HUDEP-2 (cell line): ENCODE results near the gene ANO3.
"Not testable (repeated sequence)": the region's sequence is repeated elsewhere in the genome, so short reads cannot be mapped to it uniquely, and the experiment has no call there.

Source experiments
- DNase-seq, 76 experiments: peaks; one replicate each; lab custom pipeline; 2025; ENCODE audit not compliant: unreplicated experiment in 76 of 76; lab: John Stamatoyannopoulos, UW

The ANO3 gene

DNA sequence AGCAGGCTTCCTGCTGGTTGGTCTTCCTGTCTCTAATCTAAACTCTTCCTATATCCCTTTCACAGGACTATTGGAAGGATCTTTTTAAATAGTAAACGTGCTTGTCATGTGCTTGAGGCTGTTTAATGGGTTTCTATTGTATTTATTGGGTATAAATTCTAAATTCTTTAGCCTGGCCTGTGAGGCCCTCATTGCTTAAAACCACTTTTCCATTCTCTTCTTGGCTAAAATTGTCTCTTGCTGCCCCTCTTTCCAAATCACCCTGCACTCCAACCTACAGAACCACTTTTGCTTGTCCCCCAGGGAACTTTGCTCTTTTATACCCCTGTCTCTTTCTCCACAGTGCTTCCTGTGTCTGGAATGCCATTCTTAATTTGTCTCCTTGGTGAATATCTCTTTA is 286.5 kb downstream of the ANO3 start:
- DNase-seq = no peak

DNA sequence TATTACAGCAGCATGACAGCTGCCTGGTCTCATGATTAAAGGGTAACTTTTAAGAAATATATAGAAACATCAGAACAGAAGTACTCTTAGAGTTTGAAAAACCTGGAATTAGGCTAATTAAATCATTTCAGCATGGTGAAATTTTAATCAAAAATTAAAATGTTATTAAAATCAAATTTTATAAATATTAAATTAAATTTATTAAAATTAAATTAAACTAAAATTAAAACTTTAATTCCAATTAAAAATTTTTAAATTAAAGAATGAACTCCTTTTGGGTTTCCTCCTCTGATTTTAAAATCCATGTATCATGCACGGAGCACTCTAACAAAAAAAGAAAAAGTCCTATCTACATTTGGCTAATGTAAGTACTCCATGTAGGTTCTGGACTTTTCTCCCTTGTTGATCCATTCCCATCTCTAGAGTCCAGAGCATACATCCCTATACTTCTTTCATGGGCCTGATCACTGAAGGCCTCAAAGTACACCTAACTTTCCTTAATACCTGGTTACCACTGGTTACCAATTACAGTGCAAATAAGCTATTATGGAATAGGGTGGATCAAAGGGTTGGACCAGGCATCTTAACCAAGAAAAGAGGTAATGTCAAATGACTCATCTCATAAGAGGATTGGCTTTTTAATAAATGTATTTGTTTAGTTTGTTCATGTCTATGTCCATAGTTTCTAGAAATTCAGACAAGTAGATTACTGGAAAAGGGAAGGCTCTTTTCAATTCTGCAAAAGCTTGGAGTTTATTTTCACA is 288.5 kb downstream of the ANO3 start:
- DNase-seq = no peak

DNA sequence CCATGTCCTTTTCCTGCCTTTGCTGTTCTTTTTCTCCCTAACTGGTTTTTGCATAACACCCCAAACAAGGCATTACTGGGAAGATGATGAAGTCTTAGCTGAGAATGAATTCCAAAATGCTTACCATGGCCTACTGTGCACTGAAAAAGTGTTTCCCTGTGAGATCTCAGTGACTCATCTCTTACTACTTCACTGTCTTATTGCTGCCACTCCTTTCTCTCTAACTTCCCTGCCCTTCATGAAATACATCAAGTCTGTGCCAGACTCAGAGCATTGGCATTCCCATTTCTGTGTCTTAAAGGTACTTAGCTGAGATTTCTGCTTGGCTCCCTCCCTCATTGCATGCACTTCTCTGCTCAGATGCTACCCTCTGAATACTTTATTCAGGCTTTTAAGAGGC is 289.2 kb downstream of the ANO3 start:
- no peak for DNase-seq

DNA sequence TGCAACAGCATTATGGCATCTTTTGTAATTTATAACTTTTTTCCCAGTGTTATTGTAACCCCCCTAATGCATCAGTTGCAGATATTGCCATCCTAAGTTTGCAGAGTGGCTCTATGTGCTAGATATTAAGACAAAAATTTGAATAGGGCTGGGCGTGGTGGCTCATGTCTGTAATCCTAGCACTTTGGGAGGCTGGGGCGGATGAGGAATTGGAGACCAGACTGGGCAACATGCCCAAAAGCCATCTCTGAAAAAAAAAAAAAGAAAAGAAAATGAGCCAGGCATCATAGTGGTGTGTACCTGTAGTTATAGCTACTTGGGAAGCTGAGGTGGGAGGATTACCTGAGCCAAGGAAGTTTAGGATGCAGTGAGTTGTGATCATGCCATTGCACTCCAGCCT is 290.3 kb downstream of the ANO3 start:
- DNase-seq = no peak

DNA sequence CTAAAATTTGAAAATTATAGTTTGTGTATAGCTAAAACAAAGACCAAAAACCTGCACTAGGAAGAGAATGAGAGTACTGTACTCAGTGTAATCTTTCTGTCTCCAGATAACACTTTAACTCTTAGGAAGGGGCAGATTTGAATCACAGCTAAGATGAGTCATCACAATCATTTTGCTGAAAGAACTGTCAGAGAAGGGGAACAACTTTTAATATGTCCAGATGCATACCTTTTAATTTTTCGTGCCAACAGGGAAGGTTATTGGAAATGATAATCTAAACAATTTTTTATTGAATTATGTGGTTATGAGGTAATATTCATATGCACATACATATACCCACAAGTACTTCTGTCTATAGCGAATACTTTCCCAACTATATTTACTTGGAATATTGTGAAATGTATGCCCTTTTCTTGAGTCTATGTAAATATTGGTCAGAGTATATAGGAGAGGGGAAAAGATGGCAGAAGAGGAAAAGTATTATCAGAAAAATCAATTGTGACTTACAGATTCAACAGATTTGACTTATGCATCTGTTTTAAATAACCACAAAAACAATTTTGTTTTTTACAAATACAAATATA is 291.2 kb downstream of the ANO3 start:
- no peak for DNase-seq

DNA sequence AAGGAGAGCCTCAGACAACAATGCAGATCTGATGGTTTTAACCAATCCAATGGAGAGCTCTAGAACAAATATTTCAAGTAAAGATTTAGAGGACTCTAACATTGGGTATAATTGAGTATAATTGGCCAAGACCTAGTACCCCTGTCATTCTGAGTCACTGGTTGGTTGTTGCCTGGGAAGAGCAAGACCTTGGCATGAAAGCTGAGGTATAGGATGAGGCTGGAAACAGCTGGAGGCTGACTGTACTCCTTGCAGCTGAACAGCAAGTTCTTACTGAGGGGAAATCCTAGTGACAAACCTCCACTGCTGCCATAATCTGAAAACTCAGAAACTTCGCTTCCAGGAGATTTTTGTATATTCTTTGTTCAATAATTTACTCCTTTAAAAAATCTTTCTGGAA is 294.4 kb downstream of the ANO3 start:
- DNase-seq = no peak

DNA sequence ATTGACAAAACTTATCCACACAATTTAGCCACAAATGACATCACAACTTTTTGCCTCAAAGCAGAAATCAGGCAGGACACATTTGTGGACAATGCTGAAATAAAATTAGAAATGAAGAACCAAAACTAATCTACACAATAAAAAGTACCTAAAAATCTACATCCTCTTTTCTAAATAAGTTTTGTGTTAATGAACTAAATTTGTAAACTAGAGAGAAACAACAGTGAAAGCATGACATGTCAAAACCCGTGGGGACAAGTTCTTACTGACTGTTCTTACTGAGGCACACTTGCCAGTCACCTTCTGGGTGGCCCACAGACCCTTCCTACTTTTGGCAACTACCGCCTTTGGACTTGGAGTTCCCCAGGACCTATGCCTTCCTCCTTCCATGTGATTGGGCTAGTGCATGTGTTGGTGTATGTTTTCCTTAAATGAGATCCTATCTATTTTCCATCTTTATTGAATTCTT is 300.8 kb downstream of the ANO3 start:
- DNase-seq = no peak

DNA sequence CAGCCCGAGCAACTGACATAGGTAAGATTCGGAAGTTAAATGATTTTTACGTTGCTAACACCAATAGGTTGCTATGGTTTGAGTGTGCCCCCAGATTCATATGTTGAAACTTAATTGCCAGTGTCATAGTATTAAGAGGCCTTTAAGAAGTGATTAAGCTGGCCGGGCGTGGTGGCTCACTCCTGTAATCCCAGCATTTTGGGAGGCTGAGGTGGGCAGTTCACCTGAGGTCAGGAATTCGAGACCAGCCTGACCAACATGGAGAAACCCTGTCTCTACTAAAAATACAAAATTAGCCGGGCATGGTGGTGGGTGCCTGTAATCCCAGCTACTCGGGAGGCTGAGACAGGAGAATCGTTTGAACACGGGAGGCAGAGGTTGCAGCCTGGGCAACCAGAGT is 311.4 kb downstream of the ANO3 start:
- not testable (repeated sequence) for DNase-seq

DNA sequence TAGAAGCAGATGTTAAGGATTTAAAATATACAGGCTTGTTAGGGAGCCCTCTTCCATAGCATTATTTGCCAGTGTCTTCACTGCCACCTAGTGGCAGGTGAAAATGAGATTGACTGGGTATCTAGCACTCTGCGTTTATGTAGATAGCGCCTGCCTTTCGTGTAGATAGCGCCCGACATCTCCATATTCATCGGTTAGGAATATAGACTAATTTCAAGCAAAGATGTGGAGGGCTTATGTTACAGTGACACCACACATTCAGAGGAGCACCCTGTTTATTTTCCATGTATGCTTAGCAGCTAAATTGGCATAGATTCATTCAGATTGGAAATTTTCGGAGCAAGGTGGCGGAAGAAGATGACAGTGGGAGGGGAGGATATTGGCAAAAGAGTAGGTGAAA is 318.0 kb downstream of the ANO3 start:
- peak in 35 of 76 experiments; percentile 0 to 59 (median 19) for DNase-seq

DNA sequence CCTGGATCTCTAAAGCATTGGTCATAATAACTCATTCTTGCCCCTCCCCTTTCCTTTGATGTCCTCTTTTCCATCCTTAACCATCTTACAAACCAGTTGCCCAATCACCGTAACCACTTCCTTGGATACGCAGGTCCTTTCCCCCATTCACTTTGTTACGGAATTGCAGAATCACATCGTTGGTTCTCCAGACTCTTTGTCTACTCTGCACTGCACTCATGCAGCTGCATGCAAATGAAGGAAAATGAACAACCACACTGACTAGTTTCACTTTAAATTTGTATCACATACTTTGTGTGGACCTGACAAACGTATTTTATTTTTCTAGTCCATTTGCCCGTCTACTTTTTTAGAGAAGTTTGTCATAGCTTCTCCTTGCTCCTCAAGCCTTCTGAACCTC is 320.0 kb downstream of the ANO3 start:
- no peak for DNase-seq

DNA sequence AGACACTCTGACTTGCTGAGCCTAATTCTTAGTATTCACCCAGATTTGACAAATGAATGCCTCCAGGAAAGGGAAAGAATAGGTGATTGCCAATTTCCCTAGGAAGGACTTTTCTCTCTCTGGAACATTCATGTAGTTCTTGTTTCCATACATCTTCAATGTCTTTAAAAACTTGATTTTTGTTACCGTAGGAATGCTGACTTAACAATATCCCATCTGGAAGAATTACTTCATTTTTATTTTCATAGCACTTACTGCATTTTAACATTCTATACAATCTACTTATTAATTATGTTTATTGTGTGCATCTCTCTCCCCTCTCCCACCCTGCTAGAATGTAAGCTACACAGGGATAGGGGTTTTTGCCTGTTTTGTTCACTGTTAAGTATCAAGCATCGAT is 323.4 kb downstream of the ANO3 start:
- DNase-seq = no peak

DNA sequence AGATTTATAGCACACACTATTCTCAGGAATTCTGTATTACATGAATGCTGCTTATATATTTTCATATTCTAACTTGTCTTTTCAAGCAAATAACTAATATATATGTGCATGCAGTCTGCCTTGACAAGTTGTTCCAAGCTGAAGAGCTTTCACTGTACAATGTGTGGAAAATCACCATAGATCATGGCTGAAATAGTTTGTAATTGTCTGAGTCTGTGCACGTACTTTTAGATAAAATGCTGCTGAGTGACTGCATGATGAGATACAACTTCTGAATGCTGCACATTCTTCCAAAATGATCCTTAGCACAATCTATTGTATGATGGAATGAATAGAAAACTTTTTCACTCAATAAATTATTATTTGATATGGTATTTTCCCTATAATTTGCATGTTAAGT is 331.0 kb downstream of the ANO3 start:
- DNase-seq = no peak

DNA sequence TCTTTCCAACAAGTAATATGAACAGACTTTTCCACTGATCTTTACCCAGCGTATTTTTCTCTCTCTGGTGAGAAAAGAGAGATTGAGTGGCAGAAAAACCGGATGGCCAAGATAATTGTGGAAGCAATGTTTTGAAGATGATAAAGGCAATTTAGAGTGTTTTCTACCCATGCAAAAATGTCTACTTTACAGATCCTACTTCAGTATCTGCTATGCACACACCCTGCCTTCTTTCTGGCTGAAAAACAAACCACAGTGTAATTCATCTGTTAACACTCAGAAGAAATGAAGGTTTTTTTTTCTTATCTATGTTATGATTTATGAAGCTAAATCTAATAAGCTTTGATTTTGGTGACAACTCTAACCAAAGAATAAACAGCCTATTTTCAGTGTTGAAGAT is 333.1 kb downstream of the ANO3 start:
- DNase-seq = no peak

DNA sequence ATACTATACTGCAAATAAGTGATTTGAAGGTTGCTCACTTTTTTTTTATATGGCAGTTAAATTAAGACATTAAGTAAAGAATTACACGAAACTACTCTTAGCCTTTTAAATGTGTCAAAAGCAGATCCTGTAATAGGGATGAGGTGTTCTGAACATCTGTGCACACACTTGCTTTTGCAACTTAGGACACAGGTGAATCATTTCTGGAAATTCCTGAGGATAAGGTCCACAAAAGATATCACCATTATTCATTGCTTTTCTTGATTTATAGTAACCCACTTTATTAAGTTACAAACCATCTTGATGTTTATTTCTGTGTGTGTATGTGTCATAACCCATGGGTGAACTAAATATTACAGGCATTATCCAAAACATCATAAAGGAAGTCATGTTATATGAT is 334.0 kb downstream of the ANO3 start:
- DNase-seq = no peak

DNA sequence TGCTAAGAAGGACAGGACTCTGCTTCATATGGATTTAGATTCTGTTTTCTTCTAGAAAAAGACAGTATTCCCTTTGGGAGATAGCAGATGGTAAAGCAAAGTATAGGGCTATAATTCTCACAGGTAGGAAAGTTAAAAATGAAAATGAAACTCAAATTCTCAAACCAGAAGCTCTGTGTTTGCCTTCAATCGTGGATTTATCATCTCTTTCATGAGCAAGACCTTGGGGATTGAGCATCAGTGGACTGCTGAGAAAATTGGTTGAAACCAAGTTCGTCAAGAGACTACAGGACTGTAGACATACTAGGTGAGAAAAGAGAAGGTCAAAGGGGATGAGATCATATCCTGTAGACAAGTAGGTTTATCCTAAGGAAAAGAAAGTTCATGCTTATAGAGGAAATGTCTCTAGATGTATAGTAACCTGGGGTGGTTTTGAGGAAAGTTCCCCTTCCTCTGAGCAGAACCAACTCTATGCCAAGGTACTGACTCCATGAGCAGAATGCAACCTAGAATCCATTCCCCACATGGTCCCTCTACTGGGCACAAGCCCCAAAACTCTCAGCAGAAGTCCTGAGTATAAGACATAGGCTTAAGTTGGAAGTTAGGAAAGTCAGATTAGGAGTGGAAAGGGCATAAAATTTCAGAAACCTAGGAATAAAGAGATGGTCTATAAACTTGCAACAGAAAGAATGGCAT is 343.5 kb downstream of the ANO3 start:
- no peak for DNase-seq

DNA sequence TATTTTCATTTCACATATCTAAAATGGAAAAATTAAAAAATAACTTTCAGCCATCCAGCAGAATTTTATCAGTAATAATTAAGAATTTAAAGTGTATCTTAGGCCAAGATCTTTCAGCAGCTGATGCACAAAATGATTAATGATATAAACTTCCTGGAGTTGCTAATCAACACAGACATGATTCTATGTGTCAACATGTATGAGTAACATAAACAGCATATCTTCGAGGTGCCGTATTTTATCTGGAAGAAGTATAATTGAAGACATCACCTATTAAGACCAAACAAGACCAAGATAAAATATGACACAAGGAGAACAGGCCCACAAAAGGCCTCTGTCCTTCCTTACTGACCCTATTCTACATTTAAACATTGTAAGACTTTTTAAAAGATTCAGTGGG is 344.7 kb downstream of the ANO3 start:
- no peak for DNase-seq

DNA sequence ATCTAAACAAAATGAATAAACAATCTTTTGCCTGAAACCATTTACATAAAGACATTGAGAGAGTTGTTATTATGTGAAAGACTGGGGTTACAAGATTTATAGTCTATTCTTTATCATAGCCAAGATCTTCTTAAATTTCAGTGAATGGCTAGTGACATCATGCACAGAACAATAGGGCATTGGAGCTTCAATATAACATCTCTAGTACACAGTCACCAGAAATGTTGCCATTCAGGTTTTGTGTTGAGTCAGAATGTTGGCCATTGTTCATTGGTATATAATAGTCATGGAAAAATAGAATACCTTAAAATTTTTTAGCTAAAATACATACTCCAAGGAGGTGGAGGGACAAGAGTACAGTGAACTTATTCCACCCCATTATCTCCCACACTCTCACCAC is 345.6 kb downstream of the ANO3 start:
- DNase-seq = no peak

DNA sequence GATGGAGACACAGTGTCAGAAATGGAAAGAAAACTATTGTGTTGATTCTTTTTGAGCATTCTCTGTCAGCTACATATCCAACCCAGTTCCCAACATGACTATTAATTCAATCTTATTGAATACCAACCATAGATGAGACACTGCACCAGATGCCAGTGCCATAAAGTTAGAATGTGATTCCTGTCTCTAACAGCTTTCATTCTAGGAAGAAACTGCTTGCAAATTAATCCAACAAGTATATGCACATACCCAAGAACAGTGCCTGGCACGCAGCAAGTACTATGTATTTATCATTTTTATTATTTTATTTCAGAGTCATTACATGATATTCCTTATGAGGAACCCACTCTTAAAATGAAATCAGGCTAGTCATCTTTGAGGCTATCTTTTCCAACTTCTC is 355.4 kb downstream of the ANO3 start:
- DNase-seq = no peak

DNA sequence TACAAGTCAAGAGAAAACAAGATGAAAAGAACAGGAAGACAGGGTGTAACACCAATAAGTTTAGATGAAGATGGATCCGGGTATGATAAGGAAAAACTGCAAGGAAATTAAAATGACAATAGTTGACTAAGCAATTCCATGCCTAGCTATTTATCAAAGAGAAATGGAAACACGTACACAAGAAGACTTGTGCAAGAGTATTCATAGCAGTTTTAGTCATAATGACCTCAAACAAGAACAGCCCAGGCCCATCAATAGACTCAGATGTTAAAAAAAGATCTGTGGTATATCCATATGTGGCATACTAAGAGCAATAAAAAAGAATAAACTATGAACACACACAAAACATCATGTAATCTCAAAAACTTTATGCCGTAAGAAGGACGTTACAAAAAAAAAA is 356.8 kb downstream of the ANO3 start:
- DNase-seq = no peak

DNA sequence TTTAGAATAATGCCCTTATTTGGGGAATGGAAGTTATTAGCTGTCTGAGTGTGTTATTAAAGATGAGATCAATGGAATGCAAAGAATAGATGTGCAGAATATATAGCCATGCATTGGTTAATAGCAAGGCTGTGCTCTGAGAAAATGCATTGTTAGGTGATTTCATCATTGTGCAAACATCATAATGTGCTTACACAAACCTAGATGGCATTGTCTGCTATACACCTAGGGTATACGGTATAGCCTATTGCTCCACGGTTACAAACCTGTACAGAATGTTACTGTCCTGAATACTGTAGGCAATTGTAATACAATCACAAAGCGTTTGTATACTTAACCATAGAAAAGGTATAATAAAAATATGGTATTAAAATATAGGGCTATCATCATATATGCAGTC is 364.4 kb downstream of the ANO3 start:
- no peak for DNase-seq

DNA sequence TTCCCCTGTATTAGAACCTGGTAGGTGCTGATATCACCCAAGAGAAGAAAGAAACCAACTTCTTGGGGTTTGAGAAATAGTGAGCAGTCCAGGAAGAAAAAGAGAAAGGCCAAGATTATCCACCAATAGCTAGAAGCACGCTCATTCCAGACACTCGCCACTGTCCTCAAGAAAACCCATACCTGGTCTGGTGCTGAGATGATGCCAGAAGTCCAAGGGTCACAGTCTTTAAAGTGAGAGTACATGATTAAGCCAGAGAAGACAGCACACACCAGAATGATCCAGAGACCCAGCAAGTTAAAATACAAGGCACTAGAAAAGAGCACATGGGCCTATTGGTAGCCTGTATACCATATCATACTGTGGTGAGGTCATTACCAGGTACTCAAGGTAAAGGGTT is 366.3 kb downstream of the ANO3 start:
- no peak for DNase-seq
